ENCODE data around the gene TAS1R1.

DNA sequence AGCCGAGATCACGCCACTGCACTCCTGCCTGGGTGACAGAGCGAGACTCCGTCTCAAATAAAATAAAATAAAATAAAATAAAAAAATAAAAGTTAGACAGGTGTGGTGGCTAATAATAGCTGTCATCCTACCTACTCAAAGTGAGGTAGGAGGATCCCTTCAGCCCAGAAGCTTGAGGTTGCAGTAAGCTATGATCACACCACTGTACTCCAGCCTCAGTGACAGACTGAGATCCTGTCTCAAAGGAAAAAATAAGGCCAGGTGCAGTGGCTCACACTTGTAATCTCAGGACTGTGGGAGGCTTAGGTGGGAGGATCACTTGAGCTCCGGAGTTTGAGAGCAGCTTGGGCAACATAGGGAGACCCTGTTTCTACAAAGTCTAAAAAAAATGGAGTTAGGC lies 18.8 kb upstream of the TAS1R1 start:
- TF ChIP-seq CTCF (IDR thresholded peaks at IDR 0.05) (no peak), POLR2A (IDR thresholded peaks at IDR 0.05) (no peak)
